Measurements from ENCODE around the gene RBMS3. TPM values are rescaled to one million over a fixed set of nuclear protein-coding genes. Genes with fewer than 3 reads are reported as not detected.

The RBMS3 gene
- total RNA-seq, 4 donors from 2014 or later: 3.8 to 18.7 (median 14.6) TPM

- TF ChIP-seq POLR2AphosphoS5 (IDR thresholded peaks at IDR 0.05) (no peak), POLR2A (IDR thresholded peaks at IDR 0.05) (no peak), EP300 (IDR thresholded peaks at IDR 0.05; ENCODE audit: low read depth) (no peak), CTCF (IDR thresholded peaks at IDR 0.05) (no peak)
- Histone ChIP-seq H3K36me3 (no peaks in the 10 kb centered on the region), H3K27ac (no peak overlapping the region), H3K4me1 (no peaks in the 10 kb centered on the region), H3K4me3 (no peak overlapping the region), H3K9me3 (no peaks in the 10 kb centered on the region), H3K27me3 (no peaks in the 10 kb centered on the region)
- intact Hi-C loops (cut with DNase I; ENCODE audit: low total_unique reads) (no loop called here), in situ Hi-C loops (cut with MboI; ENCODE audit: low pct_ligation_motif_present in 1 of 4, low pct_unique_long_range_greater_than_20kb in 1 of 4, low sequenced_read_pairs in 3 of 4) (no loop called here)
- no peak for DNase-seq
These were observed 295.8 kb downstream of the RBMS3 start for GRCh38 chr3:29576675-29577074.

- H3K27me3 ChIP-seq: no peaks in the 10 kb centered on the region
- no peak for TF ChIP-seq CTCF (IDR thresholded peaks at IDR 0.05)
- no peak for TF ChIP-seq EP300 (IDR thresholded peaks at IDR 0.05; ENCODE audit: low read depth)
- no peak for TF ChIP-seq POLR2AphosphoS5 (IDR thresholded peaks at IDR 0.05)
- no peak for TF ChIP-seq POLR2A (IDR thresholded peaks at IDR 0.05)
- in situ Hi-C loops (cut with MboI; ENCODE audit: low pct_ligation_motif_present in 1 of 4, low pct_unique_long_range_greater_than_20kb in 1 of 4, low sequenced_read_pairs in 3 of 4): no loop called here
- H3K4me3 ChIP-seq: no peak overlapping the region
- intact Hi-C loops (cut with DNase I; ENCODE audit: low total_unique reads): no loop called here
- H3K36me3 ChIP-seq: no peaks in the 10 kb centered on the region
- H3K4me1 ChIP-seq: no peaks in the 10 kb centered on the region
- H3K27ac ChIP-seq: no peak overlapping the region
- no peak for DNase-seq
- 63% methylated on average over 2 of the region's 2 CpGs; no CpG with 5 or more reads in 1 of the 2 donors for WGBS, 2 donors (ENCODE audit: low coverage in 1 of 2)
- H3K9me3 ChIP-seq: no peaks in the 10 kb centered on the region
These were observed 296.4 kb downstream of the RBMS3 start for GRCh38 chr3:29577250-29577649.

- 39 to 60% methylated on average over 1 of the region's 1 CpG for WGBS, 2 donors (ENCODE audit: low coverage in 1 of 2)
- no peaks in the 10 kb centered on the region for H3K4me1 ChIP-seq
- in situ Hi-C loops (cut with MboI; ENCODE audit: low pct_ligation_motif_present in 1 of 4, low pct_unique_long_range_greater_than_20kb in 1 of 4, low sequenced_read_pairs in 3 of 4): no loop called here
- H3K27me3 ChIP-seq: no peaks in the 10 kb centered on the region
- TF ChIP-seq POLR2A (IDR thresholded peaks at IDR 0.05) (no peak), CTCF (IDR thresholded peaks at IDR 0.05) (no peak), POLR2AphosphoS5 (IDR thresholded peaks at IDR 0.05) (no peak), EP300 (IDR thresholded peaks at IDR 0.05; ENCODE audit: low read depth) (no peak)
- intact Hi-C loops (cut with DNase I; ENCODE audit: low total_unique reads): no loop called here
- DNase-seq: no peak
- H3K36me3 ChIP-seq: no peaks in the 10 kb centered on the region
- no peaks in the 10 kb centered on the region for H3K9me3 ChIP-seq
- no peak overlapping the region for H3K4me3 ChIP-seq
- H3K27ac ChIP-seq: no peak overlapping the region
These were observed 300.4 kb downstream of the RBMS3 start for GRCh38 chr3:29581311-29581710.

- intact Hi-C loops (cut with DNase I; ENCODE audit: low total_unique reads): no loop called here
- no peak for TF ChIP-seq CTCF (IDR thresholded peaks at IDR 0.05)
- no peak for TF ChIP-seq POLR2A (IDR thresholded peaks at IDR 0.05)
- no peak for TF ChIP-seq EP300 (IDR thresholded peaks at IDR 0.05; ENCODE audit: low read depth)
- no peak for TF ChIP-seq POLR2AphosphoS5 (IDR thresholded peaks at IDR 0.05)
These were observed 301.4 kb downstream of the RBMS3 start for GRCh38 chr3:29582273-29582672.

More at GRCh38 chr3:29582273-29582672, 301.4 kb downstream of the RBMS3 start:
- H3K4me1 ChIP-seq: no peaks in the 10 kb centered on the region
- WGBS, 2 donors (ENCODE audit: low coverage in 1 of 2): 60 to 79% methylated on average over 2 to 3 of the region's 3 CpGs
- no peak for DNase-seq
- H3K36me3 ChIP-seq: no peaks in the 10 kb centered on the region
- in situ Hi-C loops (cut with MboI; ENCODE audit: low pct_ligation_motif_present in 1 of 4, low pct_unique_long_range_greater_than_20kb in 1 of 4, low sequenced_read_pairs in 3 of 4): no loop called here
- H3K4me3 ChIP-seq: no peak overlapping the region
- H3K27ac ChIP-seq: no peak overlapping the region
- H3K9me3 ChIP-seq: no peaks in the 10 kb centered on the region
- H3K27me3 ChIP-seq: no peaks in the 10 kb centered on the region
